GM10266 (cell line): ENCODE measurements around the gene OR5A1.

ENCODE experiments used
- DNase-seq: peaks from one replicate; pipeline ENCODE4 v3.0.0; 2012; ENCODE audit errors: extremely low spot score
- CTCF ChIP-seq: IDR thresholded peaks from 2 replicates; pipeline ENCODE4 v1.5.1; 2012; ENCODE audit warnings: mild to moderate bottlenecking, low read depth; ENCODE audit not compliant: control insufficient read depth, insufficient read depth; ENCODE audit errors: missing control alignments

The OR5A1 gene

GRCh38 chr11:59436169-59436568, at the start of gene OR5A1:
Gene OR5A1 (plus strand): TSS chr11:59436469. CDS start chr11:59443169, 6,700 bp downstream.
- no peak for DNase-seq
- no peak for TF ChIP-seq CTCF

- no peak for TF ChIP-seq CTCF
- no peak for DNase-seq
These were observed 42.1 kb upstream of the OR5A1 start for GRCh38 chr11:59394186-59394585.

- TF ChIP-seq CTCF: no peak
- no peak for DNase-seq
These were observed 35.6 kb upstream of the OR5A1 start for GRCh38 chr11:59400461-59401261.

GRCh38 chr11:59401262-59401552, 35.1 kb upstream of the OR5A1 start:
- DNase-seq: no peak

GRCh38 chr11:59403546-59403945, 32.7 kb upstream of the OR5A1 start:
- TF ChIP-seq CTCF: no peak
- no peak for DNase-seq

More at GRCh38 chr11:59401262-59401552, 35.1 kb upstream of the OR5A1 start:
- TF ChIP-seq CTCF: no peak

- no peak for TF ChIP-seq CTCF
- DNase-seq: no peak
These were observed 22.6 kb upstream of the OR5A1 start for GRCh38 chr11:59413646-59414045.

GRCh38 chr11:59415111-59415510, 21.2 kb upstream of the OR5A1 start:
- no peak for DNase-seq
- no peak for TF ChIP-seq CTCF
